OCI-M2 (cell line): Measurements from ENCODE around the gene POFUT2.

Source experiments
- DNase-seq: peaks from one replicate; lab custom pipeline; 2025; ENCODE audit not compliant: unreplicated experiment; lab: John Stamatoyannopoulos, UW

POFUT2 gene

DNA sequence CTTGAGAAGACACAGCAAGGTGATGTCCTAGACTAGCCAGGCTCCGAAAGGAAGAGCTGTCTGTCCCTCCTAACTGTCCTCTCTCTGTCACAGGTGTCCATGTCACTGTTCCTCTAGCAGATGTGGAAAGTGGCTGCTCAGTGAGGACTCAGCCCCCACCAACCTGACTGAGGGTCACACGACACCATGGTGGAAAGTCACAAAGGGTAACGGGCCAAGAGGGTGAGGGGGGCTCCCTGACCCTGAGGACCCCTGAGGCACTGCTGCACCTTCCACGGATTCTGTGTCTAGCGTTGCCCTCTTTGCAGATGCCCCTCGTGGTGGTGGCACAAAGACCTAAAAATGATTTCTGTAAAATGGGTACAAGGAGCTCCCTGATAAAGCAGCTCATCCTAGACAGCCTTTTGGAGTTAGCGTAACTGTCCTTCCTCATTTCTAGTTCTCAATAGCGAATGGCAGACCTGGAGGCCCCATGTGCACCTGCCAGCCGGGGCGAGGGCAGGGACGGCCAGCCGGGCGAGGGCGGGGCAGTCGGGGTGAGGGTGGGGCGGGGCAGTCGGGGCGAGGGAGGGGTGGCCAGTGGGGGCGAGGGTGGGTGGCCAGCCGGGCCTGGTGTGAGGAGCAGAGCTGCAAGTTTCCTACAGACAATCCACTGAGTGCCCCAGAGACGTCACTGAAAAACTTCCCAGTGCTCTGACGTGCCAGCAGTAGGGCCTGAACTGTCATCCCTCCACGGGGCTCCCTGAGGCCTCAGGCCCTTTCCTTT lies 23.4 kb downstream of the POFUT2 start:
- no peak for DNase-seq

DNA sequence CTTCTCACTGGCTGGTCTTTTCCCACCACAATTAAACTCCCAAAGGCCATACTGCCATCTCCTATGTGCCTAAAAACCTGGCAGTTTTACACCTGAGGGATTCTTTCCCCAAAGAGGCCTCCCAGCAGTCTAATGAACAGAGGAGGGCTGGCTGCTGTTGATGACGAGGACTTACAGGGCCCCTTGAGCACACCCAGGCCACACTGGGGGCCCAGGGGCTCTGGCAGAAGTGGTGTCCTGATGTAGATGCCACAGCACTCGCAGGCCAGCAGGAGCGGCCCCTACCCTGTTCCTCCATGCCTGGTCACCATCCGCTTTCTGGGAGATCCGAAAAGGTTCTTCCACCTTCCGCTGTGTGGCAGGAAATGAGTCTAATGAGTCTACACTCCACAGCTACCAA lies 24.2 kb downstream of the POFUT2 start:
- DNase-seq = no peak

DNA sequence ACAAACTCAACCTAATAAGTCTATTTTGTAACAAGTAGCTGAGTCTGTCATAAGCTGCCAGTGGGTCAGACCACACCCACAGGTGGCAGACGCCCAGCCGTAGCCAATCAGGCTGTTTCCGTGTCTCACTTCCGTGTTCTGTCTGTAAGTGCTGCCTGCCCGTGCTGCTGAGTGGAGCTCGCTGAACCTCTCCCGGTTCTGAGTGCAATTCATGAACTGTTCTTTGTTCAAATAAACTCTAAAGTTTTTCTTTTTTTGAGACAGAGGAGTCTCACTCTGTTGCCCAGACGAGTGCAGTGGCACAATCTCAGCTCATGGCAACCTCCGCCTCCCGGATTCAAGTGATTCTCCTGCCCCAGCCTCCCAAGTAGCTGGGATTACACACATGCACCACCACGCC lies 25.1 kb downstream of the POFUT2 start:
- DNase-seq = no peak

DNA sequence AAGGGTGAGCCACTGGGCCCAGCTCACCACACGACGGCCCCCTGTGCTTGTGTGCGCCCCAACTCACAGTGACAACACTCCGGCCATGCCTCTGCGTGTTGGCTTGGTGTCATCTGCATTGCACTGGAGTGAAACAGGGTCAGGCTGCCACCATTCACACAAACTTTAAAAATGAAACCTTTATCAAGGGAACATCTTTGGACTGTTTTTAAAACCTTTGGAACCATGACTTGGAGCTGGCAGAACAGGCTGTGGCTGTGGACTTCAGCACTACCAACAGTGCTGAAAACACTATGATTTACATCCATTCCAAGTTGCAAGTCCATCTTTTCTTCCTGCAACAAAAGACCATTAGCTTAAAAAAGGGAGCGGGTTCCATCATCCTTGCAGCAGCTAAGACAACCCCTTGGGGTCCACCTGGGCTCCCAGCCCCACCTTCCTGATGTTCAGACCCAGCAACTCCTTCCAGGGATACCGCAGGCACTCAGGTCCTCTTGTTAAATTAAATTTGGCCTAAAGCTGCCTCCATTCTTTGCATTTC lies 25.6 kb downstream of the POFUT2 start:
- no peak for DNase-seq

DNA sequence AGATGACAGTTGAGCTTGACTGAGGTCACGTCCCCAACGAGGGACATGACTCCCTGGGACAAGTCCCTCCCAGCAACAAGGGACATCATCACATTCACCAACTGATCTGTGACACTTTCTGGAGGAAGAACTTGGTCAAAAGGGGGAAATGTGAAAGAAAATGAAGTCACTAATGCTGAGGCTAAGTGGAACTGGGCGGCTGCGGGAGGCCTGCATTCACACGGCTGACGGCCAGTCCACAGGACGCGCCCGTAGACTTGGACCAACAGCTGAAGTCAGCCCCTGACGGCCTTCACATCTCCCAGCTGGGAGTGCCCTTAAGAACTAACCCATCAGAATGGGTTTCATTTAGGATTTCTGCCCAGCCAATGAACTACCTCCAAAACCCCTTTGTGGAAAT lies 26.6 kb downstream of the POFUT2 start:
- DNase-seq = no peak

DNA sequence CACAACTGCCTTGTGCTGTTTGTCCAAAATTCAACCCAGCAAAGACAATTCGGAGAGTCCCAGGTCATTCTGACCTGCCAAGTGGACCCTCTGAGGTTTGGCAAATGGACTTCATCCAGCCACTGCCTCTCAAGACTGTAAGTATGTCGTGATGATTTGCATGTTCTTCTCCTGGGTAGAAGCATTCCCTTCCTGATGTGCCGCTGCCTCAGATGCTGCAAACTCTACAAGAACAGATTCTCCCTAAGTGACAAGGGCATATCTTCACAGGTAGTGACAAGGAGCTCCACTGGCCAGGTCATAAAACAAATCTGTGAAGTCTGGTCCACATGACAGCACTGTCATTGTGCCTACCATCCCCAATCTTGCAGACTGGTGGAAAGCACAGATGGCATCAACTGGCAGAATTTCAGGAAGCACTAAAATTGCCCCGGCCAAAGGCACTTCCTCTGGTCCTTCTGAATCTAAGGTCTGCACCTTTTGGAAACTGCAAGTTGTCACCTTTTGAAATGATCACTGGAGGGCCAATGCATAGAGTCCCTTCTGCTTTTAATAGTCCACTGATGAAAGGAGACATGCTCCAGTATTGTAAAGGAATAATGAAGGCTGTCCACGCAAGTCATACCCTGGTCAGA lies 27.4 kb downstream of the POFUT2 start:
- DNase-seq = no peak

DNA sequence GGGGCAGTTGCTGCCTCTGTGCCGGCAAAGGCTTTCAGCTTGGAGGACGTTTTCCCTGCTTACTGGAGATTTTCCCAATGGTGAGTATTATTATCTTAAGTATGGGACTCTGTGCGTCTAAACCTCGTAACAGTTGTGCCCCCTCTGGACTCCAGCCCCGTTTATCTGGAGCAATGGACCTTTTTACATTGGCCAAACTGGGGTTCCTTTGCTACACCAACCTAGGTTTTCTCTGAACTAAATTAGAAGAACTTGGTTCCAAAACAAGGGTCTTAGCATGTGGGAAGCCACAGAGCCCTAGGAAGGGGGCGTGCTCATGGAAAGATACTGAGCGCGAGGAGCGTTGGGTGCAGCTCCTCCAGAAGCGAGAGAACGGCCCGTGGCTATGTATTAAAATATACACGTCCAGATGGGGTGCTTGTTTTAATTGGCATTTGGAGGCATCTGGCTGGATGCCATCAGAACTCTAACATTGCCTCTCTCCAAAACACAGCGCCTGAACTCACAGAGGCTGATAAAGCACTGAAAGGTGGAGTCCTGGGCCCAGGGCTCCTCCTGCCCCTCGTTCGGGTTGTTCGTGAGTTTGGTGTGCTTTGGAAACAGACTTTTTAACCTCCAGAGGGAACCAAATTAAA lies 28.4 kb downstream of the POFUT2 start:
- no peak for DNase-seq

DNA sequence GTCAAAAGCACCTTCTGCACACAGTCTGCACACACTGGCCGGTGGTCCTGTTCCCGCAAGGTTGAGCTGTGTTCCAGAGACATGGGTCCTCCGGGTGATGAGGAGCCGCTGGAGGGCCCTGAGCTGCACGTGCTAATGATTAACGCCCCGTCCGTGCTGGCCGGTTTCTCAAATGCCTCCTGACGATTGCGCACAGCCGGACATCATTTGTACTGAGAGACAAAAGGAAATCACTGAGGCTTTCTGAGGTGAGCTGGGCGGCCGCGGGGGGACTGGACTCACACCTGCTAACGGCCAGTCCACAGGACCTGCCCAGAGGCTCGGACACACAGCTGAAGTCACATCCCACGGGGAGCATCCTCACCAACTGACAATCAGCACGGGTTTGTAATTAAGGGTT lies 29.2 kb downstream of the POFUT2 start:
- DNase-seq = no peak

DNA sequence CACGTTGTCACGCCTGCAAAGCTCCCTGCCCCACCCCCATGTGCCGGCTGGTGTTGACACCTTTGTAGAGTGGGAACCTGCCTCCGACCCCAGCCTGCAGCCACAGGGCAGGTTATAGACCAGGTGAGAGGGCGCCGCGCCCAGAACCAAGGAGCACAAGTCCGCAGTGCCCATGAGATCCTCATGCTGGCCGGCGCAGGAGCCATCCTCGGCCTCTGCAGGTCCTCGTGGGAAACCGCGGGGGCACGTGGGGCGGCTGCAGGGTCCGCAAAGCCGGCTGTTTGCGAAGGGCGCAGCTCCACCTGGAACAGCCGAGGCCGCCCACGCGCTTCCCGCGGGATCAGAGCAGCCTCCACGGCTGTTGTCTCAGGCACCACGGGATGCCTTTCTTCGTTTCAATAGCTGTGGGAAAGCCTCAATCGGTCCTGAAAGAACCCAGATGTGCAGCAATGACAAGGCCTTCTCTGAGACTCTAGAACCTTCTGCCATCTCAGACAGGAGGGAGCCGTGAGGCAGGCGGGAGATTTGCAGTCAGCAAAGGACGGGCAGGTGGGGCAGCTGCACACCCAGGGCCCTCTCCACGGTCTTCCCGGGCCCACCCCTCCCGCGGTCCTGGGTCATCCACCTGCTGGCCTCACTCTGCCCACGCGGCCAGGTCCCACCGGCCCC lies 29.9 kb downstream of the POFUT2 start:
- DNase-seq = no peak

DNA sequence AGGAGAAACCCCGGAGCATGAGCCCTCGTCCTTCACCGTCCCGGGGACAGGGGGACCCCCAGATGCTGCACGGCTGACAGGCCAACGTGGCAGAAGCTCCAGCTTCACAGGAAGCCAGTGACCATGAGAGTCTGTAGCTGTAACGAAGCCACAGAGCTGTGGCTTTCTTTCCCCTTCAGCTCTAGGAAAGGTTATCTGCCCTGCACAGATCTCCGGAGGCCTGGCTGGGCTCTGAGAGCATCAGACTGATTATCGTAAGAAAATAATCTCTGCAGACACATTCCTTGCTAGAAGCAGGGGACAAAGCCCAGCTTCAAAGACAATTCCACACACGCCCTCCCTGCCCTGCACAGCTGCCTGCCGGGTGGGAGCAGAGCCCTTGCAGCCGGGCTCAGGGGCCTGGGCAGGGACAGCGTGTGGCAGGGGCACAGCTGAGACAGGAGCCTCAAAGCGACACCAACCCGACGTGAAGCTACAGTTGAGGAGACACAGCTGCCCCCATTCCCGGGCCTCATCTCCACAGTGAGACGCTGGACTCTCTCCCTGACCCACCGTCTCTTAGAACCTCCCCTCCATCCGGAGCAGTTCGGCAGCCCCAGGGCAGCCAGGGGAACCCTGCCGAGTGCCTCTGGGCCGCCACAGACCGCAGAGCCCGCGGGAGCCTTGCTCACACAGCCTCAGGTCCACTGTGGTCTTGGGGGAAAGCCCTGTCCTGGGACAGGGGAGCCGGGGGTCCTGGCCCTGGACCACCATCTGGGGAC lies 30.6 kb downstream of the POFUT2 start:
- DNase-seq = peak; percentile 95

DNA sequence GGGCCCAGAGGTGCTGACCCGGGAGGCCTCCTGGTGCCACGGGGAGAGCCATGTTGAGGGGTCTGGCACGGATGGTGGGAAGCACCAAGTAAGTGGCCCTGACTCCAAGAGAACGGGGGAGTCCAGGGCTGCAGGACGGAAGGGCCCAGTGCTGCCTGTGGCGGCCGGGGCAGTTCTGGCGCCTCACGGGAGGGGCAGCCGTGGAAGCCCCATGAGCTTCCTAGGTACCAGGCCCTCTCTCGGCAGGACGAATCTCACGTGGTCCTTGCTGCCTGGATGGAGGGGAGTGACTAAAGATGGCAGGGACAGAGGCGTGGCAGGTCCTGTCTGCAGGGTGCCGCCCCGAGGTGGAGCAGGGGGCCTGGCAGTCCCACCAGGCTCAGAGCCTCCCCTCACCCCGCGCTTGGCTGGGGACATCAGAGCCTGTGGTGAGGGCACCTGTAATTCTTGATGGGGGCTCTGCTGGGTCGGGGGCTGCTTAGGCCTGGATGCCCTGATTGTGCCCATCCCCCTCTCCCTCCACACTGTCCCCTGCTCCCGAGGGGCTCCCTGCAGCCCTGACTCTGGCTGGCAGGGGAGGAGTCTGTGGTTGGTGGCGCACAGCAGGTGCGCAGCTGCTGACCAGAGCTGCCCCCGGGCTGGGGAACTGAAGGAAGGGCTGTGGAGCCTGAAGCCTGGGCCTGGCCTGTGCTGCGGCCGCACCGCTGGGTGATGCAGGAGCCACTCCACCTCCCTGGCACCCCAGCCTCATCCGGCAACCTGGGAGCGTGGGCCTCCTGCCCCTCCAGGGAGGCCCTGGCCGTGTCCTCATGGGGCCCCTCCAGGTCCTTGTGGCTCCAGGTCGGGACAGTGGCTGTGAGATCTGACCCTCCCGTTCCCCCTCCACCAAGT lies 31.4 kb downstream of the POFUT2 start:
- DNase-seq = no peak

DNA sequence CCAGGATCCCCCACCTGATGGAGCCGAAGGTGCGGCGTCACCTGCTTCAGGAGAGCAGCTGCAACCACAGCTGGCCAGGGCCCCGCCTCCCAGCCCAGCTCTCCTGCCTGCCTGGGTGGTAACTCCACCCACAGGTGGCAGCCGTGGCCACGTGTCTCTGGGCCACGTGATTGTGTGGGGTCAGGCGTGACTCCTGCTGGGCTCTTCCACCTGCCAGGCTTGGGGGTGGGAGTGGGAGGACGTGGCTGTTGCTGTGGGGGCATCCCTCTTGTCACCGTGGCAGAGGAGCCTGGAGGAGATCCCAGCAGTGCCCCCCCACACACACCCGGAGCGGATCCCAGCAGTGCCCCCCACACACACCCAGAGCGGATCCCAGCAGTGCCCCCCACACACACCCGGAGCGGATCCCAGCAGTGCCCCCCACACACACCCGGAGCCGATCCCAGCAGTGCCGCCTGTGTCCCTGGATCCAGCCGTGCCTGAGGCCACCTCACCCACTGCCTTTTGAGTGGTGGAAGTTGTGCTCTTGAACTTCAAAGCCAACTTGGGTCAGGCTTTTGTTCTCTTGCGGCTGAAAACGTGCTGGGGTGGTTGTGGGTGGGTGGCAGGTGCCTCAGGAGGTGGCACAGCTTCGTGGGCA lies 32.2 kb downstream of the POFUT2 start:
- DNase-seq = no peak

DNA sequence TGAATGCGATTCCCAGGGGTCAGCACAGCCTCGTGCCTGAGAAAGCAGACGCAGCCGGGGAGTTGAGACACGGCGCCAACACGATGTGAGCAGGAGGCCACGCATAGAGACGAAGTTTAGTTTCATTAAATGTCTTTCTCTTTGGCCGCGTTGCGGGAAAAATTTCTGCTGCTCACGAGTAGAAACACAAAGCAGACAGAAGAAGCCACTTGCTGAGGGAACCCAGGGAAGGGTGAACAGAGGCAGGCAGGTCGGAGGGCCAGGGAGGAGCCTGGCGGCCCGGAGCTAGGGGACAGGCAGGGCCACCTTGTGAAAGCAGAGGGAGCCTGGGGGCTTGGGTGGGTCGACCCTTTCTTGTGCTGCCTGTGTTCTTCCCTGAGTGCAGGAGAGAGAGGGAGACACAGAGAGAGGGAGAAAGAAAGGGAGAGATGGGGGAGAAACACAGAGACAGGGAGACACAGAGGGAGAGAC lies 33.2 kb downstream of the POFUT2 start:
- no peak for DNase-seq

DNA sequence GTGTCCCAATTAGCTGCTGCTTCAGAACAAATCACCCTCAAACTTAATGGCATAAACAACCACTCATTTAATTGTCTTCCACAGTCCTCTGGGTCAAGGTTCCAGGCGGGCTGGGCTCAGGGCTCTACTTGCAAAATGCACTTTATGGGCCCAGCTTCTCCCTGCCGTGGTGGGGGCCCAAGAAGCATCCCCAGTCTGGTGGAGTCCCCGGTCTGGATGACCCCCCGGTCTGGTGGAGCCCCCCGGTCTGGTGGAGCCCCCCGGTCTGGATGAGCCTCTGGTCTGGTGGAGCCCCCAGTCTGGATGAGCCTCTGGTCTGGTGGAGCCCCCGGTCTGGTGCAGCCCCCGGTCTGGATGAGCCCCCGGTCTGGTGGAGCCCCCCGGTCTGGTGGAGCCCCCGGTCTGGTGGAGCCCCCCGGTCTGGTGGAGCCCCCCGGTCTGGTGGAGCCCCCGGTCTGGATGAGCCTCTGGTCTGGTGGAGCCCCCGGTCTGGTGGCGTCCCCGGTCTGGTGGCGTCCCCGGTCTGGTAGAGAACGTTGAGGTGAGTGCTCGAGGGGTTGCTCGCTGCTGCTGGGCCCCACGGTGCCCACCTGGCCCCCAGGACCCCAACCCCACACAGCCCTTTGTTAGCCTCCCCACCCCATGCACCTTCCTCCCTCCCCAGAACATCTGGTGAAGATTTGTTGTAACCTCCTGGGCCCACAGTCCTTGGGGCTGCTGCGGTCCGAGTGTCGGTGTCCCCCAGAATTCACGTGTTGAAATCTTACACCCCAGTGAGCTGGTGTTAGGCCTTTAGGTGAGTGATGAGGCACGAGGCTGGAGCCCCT lies 33.8 kb downstream of the POFUT2 start:
- DNase-seq = no peak

DNA sequence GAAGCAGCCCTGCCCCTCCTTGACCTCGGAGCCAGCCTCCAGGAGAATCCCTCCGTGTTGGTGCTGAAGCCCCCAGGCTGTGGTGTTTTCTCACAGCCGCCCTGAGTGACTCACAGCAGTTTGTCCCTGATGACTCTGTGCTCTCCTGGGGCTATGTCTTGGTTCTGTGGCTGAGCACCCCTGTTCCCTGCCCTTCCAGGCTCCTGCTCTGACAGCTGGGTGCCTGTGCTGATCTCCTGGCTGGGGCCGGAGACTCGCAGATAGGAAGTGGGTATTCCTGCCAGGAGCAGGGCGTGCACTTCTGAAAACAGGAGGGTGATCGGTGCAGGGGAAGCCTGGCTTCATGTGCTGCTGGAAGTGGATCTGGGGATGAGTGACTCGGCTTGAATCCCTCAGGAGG lies 34.5 kb downstream of the POFUT2 start:
- no peak for DNase-seq

DNA sequence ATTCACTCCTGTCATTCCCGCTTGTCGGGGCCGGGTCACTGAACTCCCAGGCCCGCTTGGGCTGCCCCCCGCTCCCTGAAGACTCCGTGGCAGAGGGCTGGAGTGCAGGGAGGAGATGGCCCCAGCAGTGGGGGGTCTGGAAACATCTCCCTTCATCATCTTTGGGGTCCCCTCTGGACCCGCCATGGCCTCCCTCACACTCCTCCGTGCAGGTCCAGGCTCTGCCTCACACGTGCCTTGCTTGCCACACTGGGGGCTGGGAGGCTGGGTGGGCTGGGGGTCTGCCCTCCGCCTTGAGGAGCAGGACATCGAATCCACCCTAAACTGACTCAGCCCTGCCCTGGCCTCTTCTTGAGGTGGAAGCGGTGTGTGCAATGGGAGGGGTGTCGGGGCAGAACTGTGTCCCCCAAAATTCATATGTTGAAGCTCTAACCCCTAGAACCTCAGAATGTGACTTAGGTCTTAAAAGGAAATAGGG lies 35.2 kb downstream of the POFUT2 start:
- no peak for DNase-seq

DNA sequence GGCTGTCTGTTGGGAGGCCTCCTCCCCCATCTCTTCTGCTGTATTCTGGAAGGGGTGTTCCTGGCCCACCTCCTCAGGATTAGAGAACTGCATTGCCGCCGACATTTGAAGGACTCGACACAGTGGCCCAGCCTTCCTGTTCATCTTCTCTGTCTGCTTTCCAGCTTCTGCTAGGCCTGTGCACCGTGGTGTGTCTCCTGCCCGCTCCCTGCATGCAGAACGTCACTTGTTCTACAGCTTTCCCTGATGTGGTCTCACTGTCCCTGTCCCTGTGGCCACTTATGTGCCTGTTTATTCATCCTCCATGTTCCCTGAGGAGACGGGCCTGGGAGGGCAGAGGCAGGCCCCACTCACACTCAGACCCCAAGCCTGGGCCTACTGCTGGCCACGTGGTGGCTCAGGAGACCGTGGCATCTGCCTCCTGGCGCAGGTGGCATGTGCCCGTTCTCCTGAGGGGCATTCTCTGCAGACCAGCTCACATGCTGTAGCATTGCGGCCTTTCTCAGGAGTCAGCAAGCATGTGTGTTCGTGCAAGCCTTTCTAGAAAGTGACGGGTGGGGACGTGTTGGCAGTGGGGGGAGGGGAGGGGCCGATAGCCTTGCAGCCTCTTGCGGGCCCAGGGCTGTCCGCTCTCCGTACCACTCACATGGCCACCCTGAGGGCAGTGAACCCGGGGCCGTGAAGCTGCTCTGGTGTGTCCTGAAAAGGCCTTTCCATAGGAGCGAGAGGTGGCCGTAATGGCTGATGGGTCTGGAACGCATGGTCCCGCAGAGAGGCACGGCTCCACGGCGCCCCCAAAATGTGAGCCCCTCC lies 35.9 kb downstream of the POFUT2 start:
- no peak for DNase-seq
